GM19328 (cell line): ENCODE results near the gene SLC5A9.
"Not testable (repeated sequence)": the region's sequence is repeated elsewhere in the genome, so short reads cannot be mapped to it uniquely, and the experiment has no call there.

Experiments used
- ATAC-seq: cut with Tn5 transposase; IDR thresholded peaks from one replicate; pipeline ENCODE4 v1.9.1; 2021; ENCODE audit warnings: mild to moderate bottlenecking, moderate library complexity; ENCODE audit not compliant: unreplicated experiment

The SLC5A9 gene

DNA sequence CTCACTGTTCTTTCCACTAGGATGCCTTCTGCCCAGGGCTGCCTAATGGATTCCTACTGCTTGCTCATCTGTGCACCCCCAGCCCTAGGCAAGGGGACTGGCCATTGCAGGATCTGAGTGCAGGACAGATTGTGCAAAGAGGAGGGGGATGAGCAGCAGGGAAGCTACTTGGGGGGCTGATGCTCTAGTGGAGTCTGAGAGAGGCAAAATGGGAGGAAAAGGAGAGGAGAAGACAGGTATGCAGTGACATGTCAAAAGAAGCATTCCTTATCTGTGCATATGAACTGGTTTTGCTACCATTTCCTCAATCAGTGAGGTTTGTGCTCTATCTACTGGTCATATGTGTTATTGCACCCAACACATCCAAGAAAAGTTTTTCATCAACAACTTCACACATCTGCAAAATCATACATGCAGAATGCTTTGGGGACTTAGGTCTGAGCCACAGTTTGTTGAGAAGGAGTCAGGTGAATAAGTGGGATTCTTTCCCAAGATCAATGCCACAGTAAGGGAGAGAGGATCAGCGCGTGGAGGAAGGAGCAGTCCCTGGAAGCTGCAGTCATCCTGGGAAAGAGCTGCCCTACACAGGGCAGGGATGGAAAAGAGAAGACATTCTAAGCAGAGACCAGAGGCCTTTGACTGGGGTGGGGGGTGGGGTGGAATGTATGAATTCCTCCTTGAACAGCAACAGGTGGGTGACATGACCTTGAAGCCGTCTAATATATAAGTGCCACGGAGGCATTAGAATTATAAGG, 14.4 kb downstream of the SLC5A9 start:
- ATAC-seq, result no peak

DNA sequence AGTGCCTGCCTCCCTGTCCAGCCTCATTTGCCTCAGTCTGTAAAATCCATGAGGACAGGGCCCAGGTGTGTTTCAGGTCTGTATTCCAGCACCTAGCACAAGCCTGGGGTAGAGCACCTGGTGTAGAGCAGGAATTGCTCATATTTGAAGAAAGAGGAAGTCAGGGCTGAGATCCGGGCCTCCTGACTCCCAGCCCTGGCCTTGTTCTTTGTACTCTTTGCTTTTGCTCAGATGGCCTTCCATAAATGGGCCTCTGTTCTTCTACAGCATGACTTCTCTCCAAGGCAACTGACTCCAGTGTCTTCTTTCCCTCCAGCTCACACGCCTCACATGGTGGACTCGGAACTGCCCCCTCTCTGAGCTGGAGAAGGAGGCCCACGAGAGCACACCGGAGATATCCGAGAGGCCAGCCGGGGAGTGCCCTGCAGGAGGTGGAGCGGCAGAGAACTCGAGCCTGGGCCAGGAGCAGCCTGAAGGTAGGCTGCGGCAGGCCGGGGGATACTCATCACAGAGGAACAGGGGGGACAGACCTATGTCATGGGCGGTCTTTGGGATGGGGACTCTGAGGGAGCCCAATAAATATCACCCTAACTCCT, 19.7 kb downstream of the SLC5A9 start:
- no peak for ATAC-seq

DNA sequence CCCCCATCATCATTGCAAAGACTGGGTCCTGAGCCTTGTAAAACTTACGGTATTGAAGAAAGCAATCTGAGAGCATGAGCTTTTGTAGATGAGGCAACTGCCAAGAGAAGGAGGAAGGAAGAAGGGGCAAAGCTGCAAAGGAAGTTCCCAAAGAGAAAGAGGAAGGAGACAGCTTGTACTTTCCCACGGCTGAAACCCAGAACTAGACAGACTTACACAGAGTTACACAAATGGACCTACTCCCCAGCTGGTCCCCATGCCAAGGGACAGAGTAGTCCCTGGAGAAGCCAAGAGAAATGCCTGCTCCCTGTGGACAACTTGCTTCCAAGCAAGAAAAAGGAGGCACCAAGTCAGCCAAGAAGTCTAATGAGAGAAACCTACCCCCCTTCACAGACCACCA, 22.6 kb downstream of the SLC5A9 start:
- ATAC-seq, result no peak

DNA sequence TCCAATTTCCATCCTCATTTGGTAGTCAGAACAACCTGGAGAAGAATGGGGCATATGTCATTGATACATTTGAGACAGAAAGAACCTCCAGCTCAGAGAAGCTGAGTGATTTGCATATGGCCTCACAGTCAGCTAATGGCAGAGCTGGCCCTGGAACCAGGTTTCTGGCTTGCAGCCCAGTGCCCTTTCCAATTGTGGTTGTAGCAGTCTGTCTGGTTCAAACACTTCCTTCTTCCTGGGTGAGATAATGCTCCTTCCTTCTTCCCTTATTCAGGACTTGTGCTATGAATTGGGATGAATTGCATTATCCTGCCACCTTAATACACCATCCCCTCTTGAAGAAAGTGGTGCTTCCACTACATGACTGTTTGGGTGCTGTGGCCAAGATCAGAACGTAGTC, 24.2 kb downstream of the SLC5A9 start:
- ATAC-seq, result no peak

DNA sequence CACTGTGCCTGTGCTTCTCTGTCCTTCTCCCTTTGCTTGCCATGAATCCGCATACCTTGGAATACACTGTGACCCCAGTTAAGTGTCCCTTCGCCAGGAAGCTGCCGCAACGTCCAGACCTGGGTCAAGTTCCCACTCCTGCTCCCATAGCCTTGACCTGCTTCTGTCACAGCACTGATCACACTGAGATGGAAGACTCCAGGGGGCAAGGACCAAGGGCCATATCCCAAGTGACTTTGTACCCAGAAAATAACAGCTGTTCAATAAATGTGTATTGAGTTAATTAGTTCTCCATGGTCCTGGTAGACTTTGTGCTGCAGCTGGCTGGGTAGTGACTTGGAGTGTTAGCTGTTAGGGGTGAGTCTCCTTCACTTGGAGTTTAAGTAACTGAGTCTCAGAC, 25.8 kb downstream of the SLC5A9 start:
- no peak for ATAC-seq

DNA sequence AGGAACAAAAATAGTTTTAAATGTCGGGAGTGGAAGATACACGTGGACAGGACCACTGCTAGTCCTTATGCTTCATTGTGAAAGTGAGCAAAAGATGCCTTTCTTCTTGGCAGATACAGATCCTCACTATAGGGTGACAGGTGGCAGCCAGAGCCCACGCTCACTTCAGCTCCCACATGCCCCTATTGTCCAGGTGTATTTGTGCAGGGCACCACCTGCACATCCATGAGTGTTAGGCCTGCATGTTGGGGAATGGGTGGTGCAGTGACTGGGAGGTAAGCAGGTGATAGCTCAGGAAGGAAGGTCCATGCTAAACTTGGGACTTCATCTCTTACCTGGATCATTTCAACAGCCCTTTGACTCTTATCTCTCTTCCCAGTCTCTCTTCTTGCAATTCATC, 27.4 kb downstream of the SLC5A9 start:
- ATAC-seq, result no peak

DNA sequence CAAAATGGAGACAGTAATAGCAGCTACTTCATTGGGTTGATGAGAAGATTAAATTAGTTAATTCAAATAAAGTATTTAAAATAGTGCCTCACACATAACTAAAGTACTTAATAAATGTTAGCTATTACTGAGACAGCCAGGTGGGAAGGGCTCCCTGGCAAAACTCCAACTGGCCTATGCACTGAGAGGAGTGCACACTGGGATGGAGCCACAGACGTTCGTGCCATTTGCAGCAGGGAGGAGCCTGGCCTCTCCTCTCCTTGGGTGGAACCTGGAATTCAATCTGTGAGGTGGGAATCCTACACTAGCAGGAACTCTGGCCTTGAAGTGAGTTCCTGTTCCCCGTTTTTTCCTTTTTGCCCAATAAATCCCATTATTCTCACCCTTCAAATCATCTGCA, 28.1 kb downstream of the SLC5A9 start:
- ATAC-seq, result no peak

DNA sequence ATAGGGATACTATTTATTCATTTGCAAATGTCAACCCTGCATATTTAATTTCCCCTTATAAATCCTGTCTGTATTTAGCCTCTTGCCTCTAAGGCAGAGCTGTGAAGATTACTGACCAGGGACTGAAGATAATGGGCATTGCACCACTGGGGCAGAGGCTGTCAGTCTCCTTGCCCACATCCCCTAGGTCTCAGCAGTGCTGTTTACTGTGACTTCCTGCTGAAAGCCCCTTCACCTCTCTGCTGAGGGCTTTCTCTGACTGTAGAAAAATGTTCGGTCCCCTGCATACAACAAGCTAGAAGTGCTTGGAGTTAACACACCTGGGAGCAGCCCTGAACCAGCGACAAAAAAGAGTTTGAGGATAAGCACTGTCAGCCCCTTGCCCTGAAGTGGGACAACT, 28.8 kb downstream of the SLC5A9 start:
- ATAC-seq, result no peak

DNA sequence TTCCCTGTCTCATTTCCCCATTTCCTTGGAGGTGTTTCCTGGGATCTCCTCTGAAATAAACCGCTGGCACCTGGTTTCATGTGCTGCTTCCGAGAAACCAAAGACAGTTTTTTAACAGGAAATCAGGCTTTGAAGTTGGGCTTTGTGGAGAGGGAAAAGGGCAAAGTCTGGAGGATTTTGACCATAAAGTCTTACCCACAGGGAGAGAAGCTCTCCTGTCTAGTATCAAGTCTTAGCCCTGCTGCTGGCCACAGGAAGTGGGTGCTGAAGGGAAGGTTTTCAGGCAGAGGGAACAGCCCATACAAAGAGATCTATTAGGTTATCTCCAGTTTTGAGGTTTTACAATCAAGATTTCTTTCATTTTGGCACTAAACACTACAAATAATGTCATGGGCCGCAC, 29.3 kb downstream of the SLC5A9 start:
- ATAC-seq, result no peak

DNA sequence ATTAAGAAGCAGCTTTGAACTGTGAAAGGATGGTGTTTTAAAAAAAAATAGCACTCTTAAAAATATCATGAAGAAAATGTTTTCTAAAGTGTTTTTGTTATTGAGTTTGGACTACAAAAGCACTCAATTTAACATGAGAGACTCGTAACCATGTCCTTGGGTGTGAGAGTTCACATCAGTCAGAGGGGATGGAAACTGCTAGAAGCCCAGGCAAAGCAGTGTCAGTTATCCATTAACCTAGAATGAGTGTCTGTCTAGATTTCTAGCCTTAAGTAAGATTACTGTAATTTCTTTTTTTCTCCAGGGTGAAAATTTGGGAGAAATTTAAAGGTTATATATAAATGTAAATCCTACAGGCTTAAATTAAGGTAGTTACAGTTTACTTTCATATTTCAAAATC, 31.7 kb downstream of the SLC5A9 start:
- no peak for ATAC-seq

DNA sequence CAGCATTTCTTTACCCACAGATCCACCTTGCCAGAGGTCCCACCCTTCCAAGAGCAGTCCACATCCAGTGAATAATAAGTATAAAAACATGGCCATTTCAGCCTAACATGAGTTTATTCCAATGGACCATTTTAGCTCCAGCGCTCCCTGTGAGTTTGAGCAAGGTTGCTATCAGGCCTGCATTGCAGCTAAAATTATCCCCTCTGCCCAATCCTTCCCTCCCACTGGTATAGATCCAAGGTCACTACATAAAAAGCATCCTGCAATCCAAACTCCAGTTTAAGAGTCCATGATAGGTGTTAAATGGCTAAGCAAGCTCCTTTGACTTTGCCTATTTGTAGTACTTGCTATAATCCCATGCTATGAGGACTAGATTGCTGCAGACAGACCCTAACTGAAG, 35.6 kb downstream of the SLC5A9 start:
- no peak for ATAC-seq

DNA sequence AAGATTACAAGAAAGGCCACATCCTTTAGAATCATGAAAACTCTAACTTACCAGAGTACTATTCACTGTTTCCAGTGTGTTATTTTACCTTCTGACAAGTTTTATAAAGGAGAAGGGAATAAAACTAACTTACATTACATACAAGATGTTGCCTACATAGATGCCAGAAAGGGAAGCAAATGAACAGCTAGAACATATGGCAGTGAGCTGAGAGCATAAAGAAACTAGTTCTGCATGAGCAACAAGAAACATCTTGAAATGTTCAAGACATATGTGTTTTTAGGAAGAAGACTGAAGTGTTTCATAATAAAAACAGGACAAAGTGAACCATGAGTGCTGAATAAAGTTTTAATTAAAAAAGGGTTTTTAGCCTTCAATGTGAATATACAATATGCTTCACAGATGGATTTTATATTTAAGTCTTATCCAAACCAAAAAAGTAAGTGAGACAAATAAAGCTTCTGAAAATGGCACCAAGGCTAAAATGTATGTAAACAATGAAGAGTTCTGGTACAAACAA, 39.4 kb downstream of the SLC5A9 start:
- ATAC-seq, result no peak

DNA sequence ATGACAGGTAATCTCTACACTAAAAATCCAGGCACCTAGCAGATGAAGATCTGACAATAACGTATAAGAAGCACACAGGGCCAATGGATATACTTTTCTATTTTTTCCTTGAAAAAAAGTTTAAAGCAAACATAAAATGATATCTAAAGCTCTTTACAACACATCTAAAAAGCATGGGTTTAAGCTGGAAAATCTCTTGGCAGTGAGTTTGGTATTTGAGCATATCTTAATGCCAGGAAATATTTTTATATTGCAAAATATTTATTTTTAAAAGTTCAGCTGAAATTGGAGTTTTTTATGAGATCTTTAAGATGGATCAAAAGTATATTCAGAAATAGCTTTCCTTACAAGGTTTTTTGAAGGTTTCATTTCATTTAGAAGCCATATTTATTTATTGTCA, 40.5 kb downstream of the SLC5A9 start:
- ATAC-seq, result no peak

DNA sequence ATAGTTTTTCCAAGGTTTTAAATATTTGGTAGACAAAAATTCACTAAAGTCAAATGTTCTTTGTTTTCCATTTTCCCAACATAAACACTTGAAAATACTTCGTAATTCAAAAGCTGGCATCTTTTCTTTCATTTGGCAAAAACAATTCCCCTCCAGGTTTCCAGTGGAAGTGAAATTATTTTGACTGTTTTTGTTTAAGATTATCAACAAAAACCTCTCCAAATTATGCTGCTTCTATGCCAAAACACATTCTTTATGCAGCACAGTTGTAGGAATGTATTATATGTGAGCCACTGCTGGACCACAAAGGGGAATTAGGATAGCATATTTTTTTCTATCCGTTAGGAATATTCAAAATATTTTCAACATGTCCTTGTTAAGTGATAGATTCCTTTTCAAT, 44.1 kb downstream of the SLC5A9 start:
- ATAC-seq, result no peak

DNA sequence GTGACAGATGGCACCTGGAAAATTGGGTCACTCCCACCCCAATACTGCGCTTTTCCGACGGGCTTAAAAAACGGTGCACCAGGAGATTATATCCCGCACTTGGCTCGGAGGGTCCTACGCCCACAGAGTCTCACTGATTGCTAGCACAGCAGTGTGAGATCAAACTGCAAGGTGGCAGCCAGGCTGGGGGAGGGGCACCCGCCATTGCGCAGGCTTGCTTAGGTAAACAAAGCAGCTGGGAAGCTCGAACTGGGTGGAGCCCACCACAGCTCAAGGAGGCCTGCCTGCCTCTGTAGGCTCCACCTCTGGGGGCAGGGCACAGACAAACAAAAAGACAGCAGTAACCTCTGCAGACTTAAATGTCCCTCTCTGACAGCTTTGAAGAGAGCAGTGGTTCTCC, 54.9 kb downstream of the SLC5A9 start:
- ATAC-seq, result not testable (repeated sequence)

DNA sequence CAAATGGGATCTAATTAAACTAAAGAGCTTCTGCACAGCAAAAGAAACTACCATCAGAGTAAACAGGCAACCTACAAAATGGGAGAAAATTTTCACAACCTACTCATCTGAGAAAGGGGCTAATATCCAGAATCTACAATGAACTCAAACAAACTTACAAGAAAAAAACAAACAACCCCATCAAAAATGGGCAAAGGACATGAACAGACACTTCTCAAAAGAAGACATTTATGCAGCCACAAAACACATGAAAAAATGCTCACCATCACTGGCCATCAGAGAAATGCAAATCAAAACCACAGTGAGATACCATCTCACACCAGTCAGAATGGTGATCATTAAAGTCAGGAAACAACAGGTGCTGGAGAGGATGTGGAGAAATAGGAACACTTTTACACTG, 59.8 kb downstream of the SLC5A9 start:
- ATAC-seq, result not testable (repeated sequence)

DNA sequence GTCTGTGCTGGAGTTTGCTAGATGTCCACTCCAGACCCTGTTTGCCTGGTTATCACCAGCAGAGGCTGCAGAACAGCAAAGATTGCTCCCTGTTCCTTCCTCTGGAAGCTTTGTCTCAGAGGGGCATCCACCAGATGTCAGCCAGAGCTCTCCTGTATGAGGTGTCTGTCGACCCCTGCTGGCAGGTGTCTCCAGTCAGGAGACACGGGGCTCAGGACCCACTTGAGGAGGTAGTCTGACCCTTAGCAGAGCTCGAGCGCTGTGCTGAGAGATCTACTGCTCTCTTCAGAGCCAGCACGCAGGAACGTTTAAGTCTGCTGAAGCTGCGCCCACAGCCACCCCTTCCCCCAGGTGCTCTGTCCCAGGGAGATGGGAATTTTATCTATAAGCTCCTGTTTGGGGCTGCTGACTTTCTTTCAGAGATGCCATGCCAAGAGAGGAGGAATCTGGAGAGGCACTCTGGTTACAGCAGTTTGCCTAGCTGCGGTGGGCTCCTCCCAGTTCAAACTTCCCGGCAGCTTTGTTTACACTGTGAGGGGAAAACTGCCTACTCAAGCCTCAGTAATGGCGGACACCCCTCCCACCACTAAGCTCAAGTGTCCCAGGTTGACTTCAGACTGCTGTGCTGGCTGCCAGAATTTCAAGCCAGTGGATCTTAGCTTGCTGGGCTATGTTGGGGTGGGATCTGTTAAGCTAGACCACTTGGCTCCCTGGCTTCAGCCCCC, 62.3 kb downstream of the SLC5A9 start:
- ATAC-seq, result not testable (repeated sequence)

DNA sequence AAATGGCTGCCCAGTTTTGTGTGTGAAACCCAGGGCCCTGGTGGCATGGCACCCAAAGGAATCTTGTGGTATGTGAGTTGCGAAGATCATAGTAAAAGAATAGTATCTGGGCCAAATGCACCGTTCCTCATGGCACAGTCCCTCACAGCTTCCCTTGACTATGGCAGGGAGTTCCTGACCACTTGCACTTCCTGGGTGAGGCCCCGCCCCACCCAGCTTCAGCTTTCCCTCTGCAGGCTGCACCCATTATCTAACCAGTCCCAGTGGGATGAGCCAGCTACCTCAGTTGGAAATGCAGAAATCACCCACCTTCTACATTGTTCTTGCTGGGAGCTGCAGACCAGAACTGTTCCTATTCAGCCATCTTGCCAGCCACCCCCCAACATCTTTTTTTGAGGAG, 63.0 kb downstream of the SLC5A9 start:
- ATAC-seq, result no peak

DNA sequence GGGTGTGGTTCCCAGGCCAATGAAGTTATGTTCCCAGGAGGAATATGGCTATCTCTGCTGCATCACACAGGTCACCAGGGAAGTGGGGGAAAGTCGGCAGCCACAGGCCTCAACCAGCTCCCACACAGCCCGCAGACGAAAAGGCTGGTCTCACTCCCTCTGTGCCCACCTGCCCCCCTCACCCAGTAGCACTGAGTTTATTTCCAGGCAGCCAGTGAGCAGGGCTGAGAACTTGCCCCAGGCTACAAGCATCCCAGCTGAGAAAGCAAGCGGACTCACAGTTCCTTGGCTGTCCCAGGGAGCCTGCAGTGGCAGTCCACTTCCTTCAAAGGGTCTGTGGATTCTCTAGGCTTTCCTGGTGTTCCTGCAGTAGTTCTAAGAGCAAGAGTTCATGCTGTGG, 68.9 kb downstream of the SLC5A9 start:
- no peak for ATAC-seq

DNA sequence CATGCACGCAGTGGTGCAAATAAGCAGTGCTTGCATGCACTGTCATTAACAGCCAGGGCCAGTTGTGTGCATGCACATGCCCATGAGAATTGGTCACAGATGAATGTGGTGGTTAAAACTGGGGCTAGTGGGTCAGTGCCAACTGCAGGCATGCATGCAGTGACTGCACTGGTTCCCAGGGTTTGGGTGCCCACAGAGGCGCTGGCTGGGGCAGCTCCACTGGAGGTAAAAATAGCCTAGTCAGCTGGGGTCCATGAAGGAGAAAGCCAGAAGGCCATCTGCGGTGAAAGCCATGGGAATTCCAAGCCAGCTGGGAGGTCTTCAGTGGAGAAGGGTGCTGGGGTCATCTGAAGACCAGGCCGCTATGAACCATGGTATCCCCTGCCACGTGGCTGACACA, 70.2 kb downstream of the SLC5A9 start:
- ATAC-seq, result no peak

DNA sequence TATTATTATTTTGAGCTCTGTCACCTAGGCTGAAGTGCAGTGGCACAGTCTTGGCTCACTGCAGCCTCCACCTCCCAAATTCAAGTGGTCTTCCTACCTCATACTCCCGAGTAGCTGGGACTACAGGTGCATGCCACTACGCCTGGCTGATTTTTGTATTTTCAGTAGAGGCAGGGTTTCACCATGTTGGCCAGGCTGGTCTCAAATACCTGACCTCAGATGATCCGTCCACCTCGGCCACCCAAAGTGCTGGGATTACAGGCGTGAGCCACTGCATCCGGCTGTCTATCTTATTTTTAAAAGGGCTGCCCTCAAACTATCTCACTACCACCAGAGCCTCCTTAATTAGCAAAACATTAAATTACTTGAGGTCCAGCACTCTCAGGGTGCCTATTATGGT, 71.6 kb downstream of the SLC5A9 start:
- not testable (repeated sequence) for ATAC-seq

DNA sequence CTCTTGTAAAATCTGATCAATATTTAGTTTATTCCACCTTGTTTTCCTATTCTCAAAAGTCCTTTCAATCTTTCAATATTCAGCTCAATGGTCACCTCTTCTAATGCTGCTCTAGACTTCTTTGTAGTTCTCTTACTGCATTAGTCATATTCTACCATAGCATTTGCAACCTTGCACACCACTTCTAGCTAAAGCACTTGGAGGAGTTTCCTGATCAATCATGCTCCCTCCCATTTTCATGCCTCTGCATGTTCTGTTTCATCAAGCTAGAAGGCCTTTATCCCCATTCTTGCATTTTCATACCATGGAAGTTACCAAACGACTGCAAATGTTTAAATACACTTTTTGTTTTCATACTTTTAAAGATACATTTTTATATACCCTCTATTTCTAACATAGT, 72.1 kb downstream of the SLC5A9 start:
- no peak for ATAC-seq
